SHP77 treated with DMSO at 0.1 percent for 48 hours (cell line): ENCODE results near the gene RIMS4.

ENCODE experiments used
- DNase-seq: peaks from one replicate; lab custom pipeline; 2025; lab: John Stamatoyannopoulos, UW

RIMS4 gene

GRCh38 chr20:44739942-44740341 is 70.4 kb downstream of the RIMS4 start:
- DNase-seq: no peak

DNA sequence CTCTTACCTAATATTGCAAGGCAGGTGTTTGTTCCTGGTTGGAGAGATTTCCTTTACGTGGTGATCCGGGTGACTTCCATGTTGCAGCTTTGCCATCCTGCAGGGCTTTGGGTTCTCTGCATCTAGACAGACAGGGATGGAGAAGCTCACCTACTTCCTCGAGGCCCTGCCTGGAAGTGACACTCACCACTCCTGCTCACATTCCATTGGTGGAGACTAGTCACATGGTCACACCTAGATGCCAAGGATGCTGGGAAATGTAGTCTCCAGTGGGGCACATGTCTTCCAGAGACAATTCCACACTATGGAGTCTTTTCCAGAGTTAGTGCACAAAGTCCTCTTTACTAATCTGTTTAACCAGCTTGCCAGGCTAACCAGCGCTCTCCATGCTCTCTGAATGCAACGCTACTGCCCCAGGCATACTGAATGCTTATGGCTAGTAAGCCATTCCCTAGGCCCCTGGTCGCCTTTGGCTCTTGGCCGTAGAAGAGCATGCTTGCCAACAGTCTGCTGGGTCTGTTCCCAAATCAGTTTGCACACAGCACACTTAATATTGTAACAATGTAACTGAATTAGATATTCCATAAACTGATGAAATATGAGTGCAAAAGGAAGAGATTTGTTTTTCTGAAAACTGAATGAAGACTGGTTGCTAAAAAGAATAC is 71.4 kb downstream of the RIMS4 start:
- DNase-seq: no peak

GRCh38 chr20:44737116-44737515 is 73.2 kb downstream of the RIMS4 start:
- DNase-seq: no peak

DNA sequence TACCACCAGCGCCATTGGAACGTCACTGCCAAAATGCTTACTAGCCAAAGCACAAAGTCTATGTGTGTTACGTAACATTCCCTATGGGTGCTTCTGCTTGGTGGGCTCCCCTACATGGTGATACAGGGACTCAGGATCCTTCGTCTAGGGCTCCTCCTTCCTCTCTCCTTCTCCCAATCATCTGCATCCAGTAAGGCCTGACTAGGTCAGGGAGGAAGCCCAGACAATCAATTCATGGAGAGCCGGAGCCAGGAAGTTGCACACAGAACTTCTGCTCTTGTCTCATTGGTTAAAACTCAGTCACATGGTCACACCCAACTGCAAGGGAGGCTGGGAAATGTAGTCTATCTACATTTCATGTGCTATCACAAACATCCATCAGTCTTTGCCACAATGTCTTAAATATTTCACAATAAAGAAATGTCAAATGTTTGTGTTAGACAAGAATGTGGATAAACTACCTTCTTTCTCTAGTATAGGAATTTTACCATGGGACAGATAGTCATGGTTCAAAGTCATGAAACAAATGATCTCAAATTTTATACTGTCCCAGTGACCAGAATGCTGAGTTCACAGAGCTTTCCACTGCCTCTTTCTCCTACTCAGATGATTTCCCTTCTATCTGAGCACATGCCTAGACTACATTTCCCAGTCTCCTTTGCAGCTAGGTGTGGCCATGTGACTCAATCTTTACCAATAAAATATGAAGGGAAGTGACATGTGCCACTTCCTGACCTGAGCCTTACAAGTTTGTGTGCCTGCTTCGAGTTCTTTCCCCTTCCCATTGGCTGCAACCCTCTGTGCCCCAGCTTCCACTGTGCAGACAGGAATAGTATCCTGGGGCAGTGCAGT is 74.0 kb downstream of the RIMS4 start:
- no peak for DNase-seq

DNA sequence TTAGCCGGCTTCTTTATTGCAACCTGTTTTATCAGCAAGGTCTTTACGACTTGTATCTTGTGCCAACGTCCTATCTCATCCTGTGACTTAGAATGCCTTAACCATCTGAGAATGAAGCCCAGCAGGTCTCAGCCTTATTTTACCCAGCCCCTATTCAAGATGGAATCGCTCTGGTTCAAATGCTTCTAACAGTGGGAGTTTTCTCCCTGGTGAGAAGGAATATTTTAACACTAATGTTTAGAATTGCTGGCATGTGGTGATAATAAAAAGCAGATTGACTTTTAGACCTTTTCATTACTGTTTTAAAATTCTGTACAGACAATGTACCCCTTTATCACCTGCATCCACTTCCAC is 74.6 kb downstream of the RIMS4 start:
- DNase-seq: no peak

DNA sequence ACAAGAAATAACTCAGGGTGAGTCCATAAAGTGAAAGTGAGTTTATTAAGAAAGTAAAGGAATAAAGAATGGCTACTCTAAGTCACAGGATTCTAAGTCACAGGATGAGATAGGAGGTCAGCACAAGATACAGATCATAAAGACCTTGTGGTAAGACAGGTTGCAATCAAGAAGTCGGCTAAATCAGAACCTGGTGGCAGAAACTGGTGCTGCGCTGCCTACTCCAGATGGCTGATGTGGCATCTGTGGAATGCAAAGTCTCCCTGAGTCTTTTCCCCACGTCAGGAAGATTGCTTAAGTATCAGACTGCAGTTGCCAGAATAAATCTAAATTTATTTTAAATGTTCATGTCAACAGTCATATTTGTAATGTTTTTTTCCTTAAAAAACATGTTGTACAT is 75.4 kb downstream of the RIMS4 start:
- DNase-seq: no peak

DNA sequence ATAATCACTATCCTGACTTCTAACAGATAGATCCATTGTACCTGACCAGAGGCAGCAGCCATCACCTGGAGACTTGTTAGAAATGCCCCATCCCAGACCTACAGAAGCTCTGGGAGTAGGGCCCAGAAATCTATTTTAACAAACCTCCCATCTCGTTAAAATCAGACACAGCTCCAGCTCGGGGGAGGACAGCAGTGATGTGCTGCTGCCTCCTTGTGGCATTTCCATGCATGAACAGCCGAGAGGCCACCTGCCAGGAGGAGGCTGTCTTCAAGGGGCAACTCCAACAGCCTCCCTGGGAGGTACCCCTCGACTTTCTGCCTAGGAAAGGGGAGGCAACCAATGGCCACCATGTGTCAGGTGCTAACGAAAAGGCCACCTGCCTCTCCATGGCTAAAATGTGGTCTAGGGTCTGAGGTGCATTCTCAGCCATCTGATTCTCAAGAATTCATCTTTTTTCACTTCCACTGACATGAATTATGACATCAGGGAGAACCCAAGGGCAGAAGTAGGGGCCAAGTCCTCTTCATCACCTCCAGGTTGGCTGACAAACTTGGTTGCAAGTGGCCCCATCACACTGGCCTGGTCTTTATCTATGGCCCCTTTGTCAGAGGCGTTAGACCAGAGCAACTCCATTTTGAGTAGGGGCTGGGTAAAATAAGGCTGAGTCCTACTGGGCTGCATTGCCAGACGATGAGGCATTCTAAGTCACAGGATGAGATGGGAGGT is 76.8 kb downstream of the RIMS4 start:
- no peak for DNase-seq

GRCh38 chr20:44732327-44732726 is 78.0 kb downstream of the RIMS4 start:
- no peak for DNase-seq

DNA sequence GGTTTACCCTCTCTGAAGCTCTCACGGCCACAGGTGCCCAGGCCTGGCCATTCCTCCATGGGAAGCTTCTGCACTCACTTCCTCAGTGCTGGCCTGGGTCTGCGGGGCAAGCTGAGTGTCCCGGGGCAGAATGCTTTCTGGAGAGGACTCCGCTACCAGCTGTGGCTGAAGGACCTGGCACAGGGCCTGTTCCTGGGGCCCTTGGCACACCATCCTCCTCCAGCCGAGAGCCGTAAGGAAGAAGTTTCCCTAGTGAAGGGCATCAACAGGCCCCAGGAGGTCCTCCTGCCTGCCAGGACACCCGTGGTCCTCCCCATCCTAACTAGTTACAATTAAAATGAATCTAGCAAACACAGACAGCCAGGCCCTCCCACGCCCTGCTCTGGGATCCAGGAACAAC is 78.7 kb downstream of the RIMS4 start:
- DNase-seq: no peak

DNA sequence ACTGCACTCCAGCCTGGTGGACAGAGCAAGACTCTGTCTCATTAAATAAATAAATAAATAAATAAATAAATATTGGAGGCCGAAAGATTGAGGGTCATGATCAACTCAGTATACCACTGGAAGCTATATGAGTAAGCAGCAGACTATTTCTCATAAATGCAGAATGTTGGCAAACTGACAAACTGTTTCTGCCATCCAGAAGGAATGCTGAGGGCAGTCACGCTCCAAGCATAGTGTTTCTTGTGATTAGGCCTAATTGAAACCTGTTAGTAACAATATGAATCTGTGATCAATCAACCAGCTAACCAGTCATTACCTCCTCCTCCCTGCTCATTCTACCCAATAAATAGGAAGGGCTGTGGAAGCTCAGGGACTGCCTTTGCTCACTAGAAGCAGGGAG is 79.9 kb downstream of the RIMS4 start:
- no peak for DNase-seq

GRCh38 chr20:44728801-44729443 is 81.4 kb downstream of the RIMS4 start:
- no peak for DNase-seq

DNA sequence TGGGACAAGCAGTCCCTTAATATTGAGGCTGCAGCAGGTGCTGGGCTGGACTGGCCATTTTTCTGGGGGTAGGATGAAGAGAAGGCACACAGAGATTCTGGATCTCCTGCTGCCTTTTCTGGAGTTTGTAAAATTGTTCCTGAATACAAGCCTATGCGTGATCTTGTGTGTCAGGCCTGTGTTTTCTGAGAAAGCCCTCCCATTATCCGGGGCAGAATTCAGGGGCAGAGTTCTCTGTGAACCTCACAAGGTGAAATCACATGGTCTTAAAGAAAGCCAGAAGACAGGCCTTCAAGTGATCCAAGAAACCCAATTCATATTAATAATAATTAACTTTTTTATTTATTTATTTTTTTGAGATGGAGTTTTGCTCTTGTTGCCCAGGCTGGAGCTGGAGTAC is 82.7 kb downstream of the RIMS4 start:
- DNase-seq: no peak

GRCh38 chr20:44727039-44727438 is 83.3 kb downstream of the RIMS4 start:
- DNase-seq: no peak

DNA sequence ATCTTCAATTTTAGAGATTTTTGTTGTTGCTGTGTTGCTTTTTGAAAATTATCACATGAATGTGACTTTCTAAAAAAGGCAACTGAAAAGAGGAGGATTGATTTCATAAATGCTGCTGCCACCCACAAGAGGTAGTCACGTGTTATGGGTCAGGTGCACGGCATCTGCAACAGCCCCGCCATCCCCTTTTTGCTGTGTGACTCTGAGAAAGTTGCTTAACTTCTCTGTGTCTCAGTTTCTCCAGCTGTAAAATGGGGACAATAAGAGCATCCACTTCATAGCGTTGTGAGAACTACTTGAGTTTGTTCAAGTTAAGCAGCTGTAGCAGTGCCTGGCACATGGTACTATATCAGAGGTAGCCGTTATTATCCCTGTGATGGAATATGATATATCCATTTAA is 84.5 kb downstream of the RIMS4 start:
- DNase-seq: no peak

- DNase-seq: no peak
These were observed 85.8 kb downstream of the RIMS4 start for GRCh38 chr20:44724423-44725091.

GRCh38 chr20:44723798-44724362 is 86.5 kb downstream of the RIMS4 start:
- DNase-seq: no peak

DNA sequence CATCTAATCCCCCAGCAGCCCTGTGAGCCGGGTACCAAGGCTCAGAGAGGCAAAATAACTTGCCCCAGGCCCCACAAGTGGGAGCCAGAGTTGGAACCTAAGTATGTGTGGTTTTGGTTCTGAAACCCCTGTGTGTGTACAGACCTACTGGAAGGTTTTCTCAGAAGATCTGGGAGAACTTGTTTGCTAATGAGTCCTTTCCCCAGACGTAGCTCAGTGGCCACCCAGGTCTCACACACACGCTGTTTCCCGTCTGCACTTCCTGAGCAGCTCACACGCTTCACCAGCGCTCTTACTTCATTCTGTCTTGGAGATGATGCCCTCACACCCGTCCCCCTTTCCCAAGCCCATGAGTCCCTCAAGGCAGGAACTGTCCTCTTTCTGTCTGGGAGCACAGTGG is 87.0 kb downstream of the RIMS4 start:
- no peak for DNase-seq

DNA sequence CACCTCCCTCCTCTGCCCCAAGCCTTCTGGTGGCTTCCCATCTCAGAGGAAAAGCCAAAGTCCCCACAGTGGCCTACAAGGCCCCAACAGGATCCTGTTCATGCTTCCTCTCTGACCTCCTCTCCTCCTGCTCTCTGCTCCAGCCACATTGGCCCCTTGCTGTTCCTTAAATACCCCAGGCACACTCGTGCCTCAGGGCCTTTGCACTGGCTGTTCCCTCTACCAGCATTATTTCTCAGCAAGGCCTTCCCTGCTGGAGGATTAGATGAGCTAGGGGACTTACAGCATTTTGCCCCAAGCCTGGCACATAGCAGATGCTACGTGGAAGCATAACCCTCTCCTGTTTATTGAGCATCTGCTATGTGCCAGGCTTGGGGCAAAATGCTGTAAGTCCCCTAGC is 87.4 kb downstream of the RIMS4 start:
- no peak for DNase-seq

DNA sequence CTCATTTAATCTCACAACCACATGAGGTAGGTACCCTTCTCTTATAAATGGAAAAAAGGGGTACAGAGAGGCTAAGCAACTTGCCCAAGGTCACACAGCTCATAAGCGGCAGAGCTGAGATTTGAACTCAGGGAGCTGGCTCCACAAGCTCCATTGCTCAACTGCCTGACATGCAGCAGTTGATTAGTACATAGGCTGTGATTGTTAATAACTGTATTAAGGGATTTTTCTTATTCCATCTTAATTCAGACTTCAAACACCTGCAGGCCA is 88.6 kb downstream of the RIMS4 start:
- DNase-seq: no peak

GRCh38 chr20:44720997-44721784 is 89.2 kb downstream of the RIMS4 start:
- DNase-seq: no peak

- no peak for DNase-seq
These were observed 89.7 kb downstream of the RIMS4 start for GRCh38 chr20:44720621-44720996.
